Hindlimb muscle (tissue), 1 donor: ENCODE results near the gene RNU1-4. TPM values are rescaled to one million over a fixed set of nuclear protein-coding genes. Genes with fewer than 3 reads are reported as not detected.
"Not testable (repeated sequence)": the region's sequence is repeated elsewhere in the genome, so short reads cannot be mapped to it uniquely, and the experiment has no call there.

Source experiments
- DNase-seq: peaks from one replicate; pipeline ENCODE4 v3.0.0-alpha.2; 2013
- polyA plus RNA-seq: library from polyadenylated mRNA; unstranded; fragments of 120-200 nt; gene quantifications from one replicate; pipeline ENCODE4 v1.2.1, GENCODE V29; 2013; ENCODE audit not compliant: insufficient read length

Gene RNU1-4
- polyA plus RNA-seq, result not detected

GRCh38 chr1:16740047-16740964, at the start of gene RNU1-4:
RNU1-4 (plus strand) TSS chr1:16740516.
- not testable (repeated sequence) for DNase-seq

DNA sequence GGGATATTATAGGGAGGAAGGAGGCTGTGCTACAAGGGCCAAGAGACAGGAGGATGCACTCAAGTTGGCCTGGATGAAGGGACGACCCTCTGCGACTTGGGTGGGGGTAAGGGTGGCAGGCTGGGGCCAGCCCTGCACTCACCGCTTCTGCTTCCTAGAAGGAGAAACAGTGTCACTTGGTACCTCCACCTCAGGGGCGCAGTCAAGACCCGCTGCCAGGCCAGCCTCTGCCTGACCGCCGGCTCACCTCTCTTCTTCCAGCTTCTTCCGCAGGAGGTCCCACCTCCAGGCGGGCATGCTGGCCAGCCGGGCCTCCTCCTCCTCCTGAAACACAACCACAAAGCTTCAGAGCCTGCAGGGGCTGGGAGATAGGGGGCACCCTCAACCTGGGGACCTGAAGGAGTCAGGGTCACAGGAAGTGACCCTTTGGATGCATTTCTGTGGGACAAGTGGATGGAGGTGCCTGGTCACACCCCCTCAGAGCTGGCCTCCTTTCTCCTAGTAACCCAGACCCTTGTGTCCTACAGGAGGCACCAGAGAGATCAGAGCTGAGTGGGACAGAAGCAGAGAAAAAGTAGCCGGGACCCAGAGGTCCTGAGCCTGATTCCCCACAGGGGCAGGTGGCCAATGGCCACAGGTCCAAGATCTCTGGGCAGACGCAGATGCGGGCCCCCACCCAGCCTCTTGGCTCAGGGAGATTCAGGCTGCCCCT, 49.2 kb upstream of the RNU1-4 start:
- not testable (repeated sequence) for DNase-seq

- not testable (repeated sequence) for DNase-seq
Measured at GRCh38 chr1:16692283-16692682, 48.0 kb upstream of the RNU1-4 start.

- not testable (repeated sequence) for DNase-seq
Measured at GRCh38 chr1:16692717-16693448, 47.4 kb upstream of the RNU1-4 start.

DNA sequence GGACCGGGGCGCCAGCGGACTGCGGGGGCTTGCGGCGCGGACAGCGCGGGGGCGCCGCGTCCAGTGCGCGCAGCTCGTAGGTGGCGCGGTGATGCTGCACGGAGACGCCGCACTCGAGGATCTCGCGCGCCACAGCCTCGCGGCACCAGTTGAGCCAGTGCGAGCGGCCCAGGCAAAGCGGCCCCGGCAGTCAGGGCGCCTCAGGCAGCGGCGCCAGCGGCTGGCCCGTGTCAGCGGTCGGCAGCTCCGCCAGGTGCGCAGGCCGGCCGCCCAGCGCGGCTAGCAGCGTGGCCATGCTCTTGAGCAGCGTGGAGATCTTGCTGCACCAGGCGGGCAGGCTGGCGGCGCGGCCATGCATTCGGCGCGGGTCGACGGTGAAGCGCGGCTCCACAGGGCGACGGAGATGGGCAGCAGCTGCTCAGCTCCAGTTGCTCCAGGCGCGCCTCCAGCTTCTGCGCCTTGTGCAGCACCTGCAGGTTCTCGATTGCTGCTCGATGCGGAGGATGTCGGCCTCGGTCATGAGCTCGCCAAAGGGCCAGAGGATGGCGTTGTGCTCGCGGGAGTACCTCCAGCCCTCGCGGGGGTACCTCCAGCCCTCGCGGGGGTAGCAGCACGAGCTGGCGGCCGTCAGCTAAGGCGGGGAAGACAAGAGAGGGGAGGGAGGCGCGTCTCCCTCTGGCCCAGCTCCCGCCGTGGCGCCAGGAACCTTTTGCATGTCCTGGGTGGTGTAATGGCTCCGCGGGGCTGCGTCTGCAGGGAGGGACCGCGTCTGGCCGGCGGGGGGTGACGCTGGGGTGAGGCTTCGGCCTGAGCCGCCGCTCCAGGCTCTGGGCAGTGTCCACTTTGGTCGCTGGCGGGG, 46.6 kb upstream of the RNU1-4 start:
- not testable (repeated sequence) for DNase-seq

DNA sequence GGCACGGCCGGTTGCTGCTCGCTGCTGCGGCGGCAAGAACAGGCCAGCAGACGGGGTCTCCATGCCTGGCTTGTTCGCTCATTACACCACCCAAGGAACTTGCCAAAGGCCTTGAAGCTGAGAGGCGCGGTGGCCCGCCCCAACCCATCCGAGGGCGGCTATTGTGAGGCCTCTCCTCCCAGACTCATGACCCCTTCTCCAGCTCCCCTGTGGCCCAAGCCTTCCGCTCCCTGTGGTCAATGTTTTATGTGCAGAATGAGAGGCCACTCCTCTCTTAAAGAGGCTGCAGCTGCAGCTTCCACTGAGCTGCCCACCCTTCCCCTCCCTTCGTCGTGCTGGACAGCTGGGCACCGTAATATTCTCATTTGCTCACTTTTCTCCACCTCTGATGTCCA, 46.0 kb upstream of the RNU1-4 start:
- not testable (repeated sequence) for DNase-seq

DNA sequence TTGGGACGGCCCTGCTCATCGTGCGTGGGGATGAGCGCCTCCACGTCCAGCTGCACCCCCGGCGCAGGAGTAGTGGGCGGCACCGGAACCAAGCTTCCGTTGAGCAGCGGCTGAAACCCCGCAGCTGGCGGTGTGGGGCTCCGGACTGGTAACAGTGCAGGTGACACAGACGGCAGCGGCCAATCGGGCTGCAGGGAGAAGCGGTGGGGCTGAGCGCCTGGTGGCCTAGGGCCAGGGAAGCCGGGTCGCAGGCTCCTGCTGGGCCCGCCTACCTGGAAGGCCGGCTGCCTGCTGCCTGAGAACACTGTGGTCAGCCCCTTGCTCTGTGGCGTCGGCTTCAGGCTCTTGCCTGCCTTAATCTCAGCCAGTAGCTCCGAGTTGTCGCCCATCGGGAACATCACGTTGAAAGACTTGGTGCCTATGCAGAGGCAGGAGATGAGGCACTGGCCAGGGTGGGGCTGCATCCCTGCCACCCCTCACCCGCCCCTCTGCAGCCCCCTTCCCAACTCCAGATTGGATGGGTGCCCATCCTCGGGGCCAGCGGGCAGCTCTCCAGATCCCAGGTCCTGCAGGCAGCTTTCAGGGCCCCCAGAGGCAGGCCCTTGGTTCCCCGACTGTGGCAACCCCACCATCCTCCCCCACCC, 43.7 kb upstream of the RNU1-4 start:
- DNase-seq, result not testable (repeated sequence)

DNA sequence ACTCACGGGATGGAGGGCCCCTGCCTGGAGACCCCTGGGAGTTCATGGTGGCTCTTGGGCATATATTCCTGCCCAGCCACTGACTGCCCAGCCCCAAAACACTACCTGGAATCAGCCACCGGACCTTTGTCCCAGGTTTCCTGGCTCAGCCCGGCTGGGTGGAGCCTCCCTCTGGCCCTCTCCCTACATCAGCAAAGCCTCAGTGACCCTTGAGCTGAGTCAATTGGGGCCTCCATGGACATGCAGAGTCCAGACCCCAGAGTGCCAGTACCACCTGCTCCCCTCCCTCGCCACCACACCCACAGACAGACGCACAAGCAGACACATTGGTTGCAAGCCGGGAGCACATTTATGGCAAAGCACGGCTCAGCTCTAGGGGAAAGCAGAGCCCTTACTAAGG, 43.2 kb upstream of the RNU1-4 start:
- not testable (repeated sequence) for DNase-seq

GRCh38 chr1:16699440-16699839, 40.9 kb upstream of the RNU1-4 start:
- DNase-seq, result not testable (repeated sequence)

- DNase-seq, result not testable (repeated sequence)
Measured at GRCh38 chr1:16700138-16700895, 40.0 kb upstream of the RNU1-4 start.

DNA sequence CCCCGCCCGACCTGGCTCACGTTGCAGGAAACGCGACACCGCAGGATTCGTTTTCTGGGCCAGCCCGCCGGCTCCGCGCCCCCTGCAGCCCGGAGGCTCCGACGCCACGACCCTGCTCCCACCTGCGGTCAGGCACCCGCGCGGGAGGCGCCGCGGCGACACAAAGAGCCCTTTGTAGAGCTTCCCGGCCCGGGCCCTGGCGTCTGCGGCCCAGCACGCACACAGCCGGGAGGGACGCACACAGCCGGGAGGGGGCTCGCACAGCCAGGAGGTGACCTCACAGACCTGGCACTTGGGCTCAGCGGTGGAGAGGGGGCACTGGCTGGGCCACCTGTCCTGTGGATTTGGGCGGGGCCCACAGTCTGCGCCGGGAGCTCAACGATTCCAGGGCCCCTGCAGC, 39.1 kb upstream of the RNU1-4 start:
- not testable (repeated sequence) for DNase-seq

DNA sequence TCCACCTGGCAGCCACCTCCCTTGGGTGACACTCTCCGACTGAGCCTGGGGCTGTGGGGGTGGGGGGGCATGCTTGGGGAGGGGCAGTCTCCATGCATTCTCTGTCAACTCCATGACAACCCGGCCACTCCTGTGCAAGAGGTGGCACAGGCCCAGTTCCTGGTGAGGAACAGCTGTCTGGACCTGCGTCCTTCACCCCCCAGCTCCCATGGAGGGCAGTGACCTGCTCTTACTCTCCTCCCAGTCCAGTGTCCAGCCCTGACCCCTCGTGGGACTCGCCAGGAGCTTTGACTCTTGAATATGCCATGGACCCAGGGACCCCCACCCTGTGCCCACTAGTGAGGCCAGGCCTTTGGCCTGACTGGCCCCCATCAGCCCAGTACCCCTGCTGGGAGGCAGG, 38.0 kb upstream of the RNU1-4 start:
- not testable (repeated sequence) for DNase-seq

- not testable (repeated sequence) for DNase-seq
Measured at GRCh38 chr1:16703141-16703540, 37.2 kb upstream of the RNU1-4 start.

- not testable (repeated sequence) for DNase-seq
Measured at GRCh38 chr1:16703602-16704001, 36.7 kb upstream of the RNU1-4 start.

GRCh38 chr1:16704076-16704475, 36.2 kb upstream of the RNU1-4 start:
- not testable (repeated sequence) for DNase-seq

- DNase-seq, result not testable (repeated sequence)
Measured at GRCh38 chr1:16704502-16705100, 35.7 kb upstream of the RNU1-4 start.

DNA sequence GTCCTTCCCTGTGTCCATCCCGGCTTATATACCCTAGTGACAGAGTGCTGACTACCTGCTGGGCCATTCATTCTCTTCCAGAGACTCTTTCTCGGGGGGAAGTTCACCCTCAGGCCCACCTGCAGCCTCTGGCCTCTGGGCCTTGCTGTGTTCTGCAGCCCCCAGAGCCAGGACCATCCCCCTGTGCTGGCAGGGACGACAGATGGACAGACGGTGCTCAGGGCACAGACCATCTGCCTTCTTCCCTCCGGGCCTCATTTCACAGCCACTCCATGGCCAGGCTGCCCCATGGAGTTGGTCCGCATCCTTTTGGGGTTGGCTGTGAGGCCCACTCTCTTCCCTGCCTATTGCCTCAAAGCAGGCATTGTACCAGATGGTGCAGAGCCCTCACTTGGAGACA, 34.0 kb upstream of the RNU1-4 start:
- not testable (repeated sequence) for DNase-seq

- DNase-seq, result not testable (repeated sequence)
Measured at GRCh38 chr1:16707130-16708093, 32.9 kb upstream of the RNU1-4 start.

- not testable (repeated sequence) for DNase-seq
Measured at GRCh38 chr1:16708704-16709103, 31.6 kb upstream of the RNU1-4 start.
